ENCODE measurements around the gene RDX.

Gene RDX

GRCh38 chr11:110172468-110173065, 123.8 kb downstream of the RDX start:
- no peak for TF ChIP-seq EGR1 (IDR thresholded peaks at IDR 0.05)
- TF ChIP-seq TEAD4 (IDR thresholded peaks at IDR 0.05) = no peak
- TF ChIP-seq USF1 (IDR thresholded peaks at IDR 0.05) = no peak
- no peak for TF ChIP-seq CEBPB (IDR thresholded peaks at IDR 0.05)
- TF ChIP-seq ZBTB7A (IDR thresholded peaks at IDR 0.05; ENCODE audit: low read depth) = no peak
- no peak for TF ChIP-seq TCF12 (IDR thresholded peaks at IDR 0.05; ENCODE audit: low read depth)
- no peak for TF ChIP-seq MAX (IDR thresholded peaks at IDR 0.05)
- no peak for TF ChIP-seq EP300 (IDR thresholded peaks at IDR 0.05; ENCODE audit: borderline replicate concordance)
- no peak for TF ChIP-seq YY1 (IDR thresholded peaks at IDR 0.05; ENCODE audit: low read depth)
- TF ChIP-seq CREB1 (IDR thresholded peaks at IDR 0.05; ENCODE audit: low read depth) = no peak
- TF ChIP-seq RAD21 (IDR thresholded peaks at IDR 0.05; ENCODE audit: low read depth) = no peak
- TF ChIP-seq REST (IDR thresholded peaks at IDR 0.05; ENCODE audit: low read depth) = no peak
- TF ChIP-seq TAF1 (IDR thresholded peaks at IDR 0.05; ENCODE audit: low read depth) = no peak
- TF ChIP-seq FOXM1 (IDR thresholded peaks at IDR 0.05; ENCODE audit: borderline replicate concordance, low read depth) = no peak
- no peak for TF ChIP-seq NFIC (IDR thresholded peaks at IDR 0.05)

- no peak for TF ChIP-seq CREB1 (IDR thresholded peaks at IDR 0.05; ENCODE audit: low read depth)
- TF ChIP-seq RAD21 (IDR thresholded peaks at IDR 0.05; ENCODE audit: low read depth) = no peak
- no peak for TF ChIP-seq EGR1 (IDR thresholded peaks at IDR 0.05)
- no peak for TF ChIP-seq YY1 (IDR thresholded peaks at IDR 0.05; ENCODE audit: low read depth)
Measured at GRCh38 chr11:110169738-110170137, 126.7 kb downstream of the RDX start.

- TF ChIP-seq USF1 (IDR thresholded peaks at IDR 0.05) = no peak
- no peak for TF ChIP-seq EGR1 (IDR thresholded peaks at IDR 0.05)
- TF ChIP-seq RAD21 (IDR thresholded peaks at IDR 0.05; ENCODE audit: low read depth) = no peak
- TF ChIP-seq CREB1 (IDR thresholded peaks at IDR 0.05; ENCODE audit: low read depth) = no peak
- no peak for TF ChIP-seq EP300 (IDR thresholded peaks at IDR 0.05; ENCODE audit: borderline replicate concordance)
- TF ChIP-seq YY1 (IDR thresholded peaks at IDR 0.05; ENCODE audit: low read depth) = no peak
- TF ChIP-seq FOXM1 (IDR thresholded peaks at IDR 0.05; ENCODE audit: borderline replicate concordance, low read depth) = no peak
- no peak for TF ChIP-seq TEAD4 (IDR thresholded peaks at IDR 0.05)
- TF ChIP-seq TCF12 (IDR thresholded peaks at IDR 0.05; ENCODE audit: low read depth) = no peak
- no peak for TF ChIP-seq REST (IDR thresholded peaks at IDR 0.05; ENCODE audit: low read depth)
- TF ChIP-seq ZBTB7A (IDR thresholded peaks at IDR 0.05; ENCODE audit: low read depth) = no peak
- TF ChIP-seq MAX (IDR thresholded peaks at IDR 0.05) = no peak
- TF ChIP-seq TAF1 (IDR thresholded peaks at IDR 0.05; ENCODE audit: low read depth) = no peak
Measured at GRCh38 chr11:110168033-110168803, 128.2 kb downstream of the RDX start.

- no peak for TF ChIP-seq CREB1 (IDR thresholded peaks at IDR 0.05; ENCODE audit: low read depth)
- no peak for TF ChIP-seq REST (IDR thresholded peaks at IDR 0.05; ENCODE audit: low read depth)
- TF ChIP-seq EGR1 (IDR thresholded peaks at IDR 0.05) = no peak
- no peak for TF ChIP-seq TCF12 (IDR thresholded peaks at IDR 0.05; ENCODE audit: low read depth)
- TF ChIP-seq RAD21 (IDR thresholded peaks at IDR 0.05; ENCODE audit: low read depth) = no peak
- no peak for TF ChIP-seq NFIC (IDR thresholded peaks at IDR 0.05)
- no peak for TF ChIP-seq MAX (IDR thresholded peaks at IDR 0.05)
- TF ChIP-seq TAF1 (IDR thresholded peaks at IDR 0.05; ENCODE audit: low read depth) = no peak
- no peak for TF ChIP-seq ZBTB7A (IDR thresholded peaks at IDR 0.05; ENCODE audit: low read depth)
- TF ChIP-seq TEAD4 (IDR thresholded peaks at IDR 0.05) = no peak
- TF ChIP-seq CEBPB (IDR thresholded peaks at IDR 0.05) = no peak
- no peak for TF ChIP-seq FOXM1 (IDR thresholded peaks at IDR 0.05; ENCODE audit: borderline replicate concordance, low read depth)
- no peak for TF ChIP-seq EP300 (IDR thresholded peaks at IDR 0.05; ENCODE audit: borderline replicate concordance)
- no peak for TF ChIP-seq USF1 (IDR thresholded peaks at IDR 0.05)
- TF ChIP-seq YY1 (IDR thresholded peaks at IDR 0.05; ENCODE audit: low read depth) = no peak
Measured at GRCh38 chr11:110165039-110165925, 131.1 kb downstream of the RDX start.
